Measurements from ENCODE around the gene UTP14C. TPM values are rescaled to one million over a fixed set of nuclear protein-coding genes. Genes with fewer than 3 reads are reported as not detected.

Gene UTP14C
- total and polyA plus RNA-seq, 2 of the 13 experiments (the other 11 are each of a cell fraction or from before 2014, with no cell fraction given): 8.8 to 12.2 TPM

DNA sequence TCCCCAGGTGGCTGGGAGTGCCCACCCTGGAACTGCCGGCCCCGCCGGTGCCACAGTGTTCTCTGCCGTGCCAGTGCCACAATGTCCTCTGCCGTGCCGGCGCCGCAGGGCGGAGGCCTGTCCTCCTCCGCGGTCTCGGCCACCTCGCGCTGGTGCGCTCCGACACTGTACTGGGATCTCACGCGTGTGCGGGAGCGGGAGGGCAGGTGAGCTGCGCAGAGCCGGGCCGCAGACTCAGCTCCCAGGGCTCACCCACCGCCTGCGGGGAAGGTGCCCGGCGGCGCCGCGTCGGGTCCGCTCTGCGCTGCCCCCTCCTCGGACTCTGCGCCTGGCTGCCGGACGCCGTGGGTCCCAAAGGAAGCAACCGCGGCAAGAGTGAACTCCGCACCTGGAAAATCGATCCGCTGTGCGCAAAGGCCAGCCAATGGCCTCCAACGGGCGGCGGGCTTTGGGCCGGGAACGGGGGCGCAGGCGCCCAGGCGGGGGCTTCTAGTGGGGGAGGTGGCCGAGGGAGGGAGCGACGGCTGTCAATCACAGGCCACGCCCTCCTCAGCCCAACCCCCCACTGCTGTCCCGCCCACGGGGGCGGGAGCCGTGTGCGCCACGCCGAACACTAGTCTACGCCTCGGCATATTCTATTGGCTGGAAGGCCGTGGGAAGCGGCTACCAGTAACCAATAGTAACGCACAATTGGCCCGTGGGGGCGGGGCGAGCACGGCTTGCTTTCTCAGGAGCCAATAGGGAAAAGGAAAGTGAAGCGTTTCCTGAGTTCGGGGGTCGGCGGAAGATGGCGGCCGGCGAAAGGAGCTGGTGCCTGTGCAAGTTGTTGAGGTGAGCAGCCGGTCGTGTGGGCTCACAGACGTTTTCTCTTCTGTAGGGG, 12.6 kb upstream of the UTP14C start, which contains the start of gene ALG11 (continued):
- TF ChIP-seq, protein P1, sequence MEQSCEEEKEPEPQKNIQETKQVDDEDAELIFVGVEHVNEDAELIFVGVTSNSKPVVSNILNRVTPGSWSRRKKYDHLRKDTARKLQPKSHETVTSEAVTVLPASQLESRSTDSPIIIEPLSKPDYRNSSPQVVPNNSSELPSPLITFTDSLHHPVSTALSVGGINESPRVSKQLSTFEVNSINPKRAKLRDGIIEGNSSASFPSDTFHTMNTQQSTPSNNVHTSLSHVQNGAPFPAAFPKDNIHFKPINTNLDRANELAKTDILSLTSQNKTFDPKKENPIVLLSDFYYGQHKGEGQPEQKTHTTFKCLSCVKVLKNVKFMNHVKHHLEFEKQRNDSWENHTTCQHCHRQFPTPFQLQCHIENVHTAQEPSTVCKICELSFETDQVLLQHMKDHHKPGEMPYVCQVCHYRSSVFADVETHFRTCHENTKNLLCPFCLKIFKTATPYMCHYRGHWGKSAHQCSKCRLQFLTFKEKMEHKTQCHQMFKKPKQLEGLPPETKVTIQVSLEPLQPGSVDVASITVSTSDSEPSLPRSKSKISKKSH (CRISPR knock-in tag; IDR thresholded peaks at IDR 0.05; ENCODE audit: borderline replicate concordance): peak; percentile 82; the same call in 1 of the 2 replicates
- TF ChIP-seq HDAC6 (IDR thresholded peaks at IDR 0.05; ENCODE audit: low read depth, low read length): no peak
- TF ChIP-seq CEBPG (CRISPR knock-in tag; IDR thresholded peaks at IDR 0.05): peak; percentile 51
- TF ChIP-seq TBX2 (CRISPR knock-in tag; IDR thresholded peaks at IDR 0.05; ENCODE audit: borderline replicate concordance): peak; percentile 96
- TF ChIP-seq, protein P2, sequence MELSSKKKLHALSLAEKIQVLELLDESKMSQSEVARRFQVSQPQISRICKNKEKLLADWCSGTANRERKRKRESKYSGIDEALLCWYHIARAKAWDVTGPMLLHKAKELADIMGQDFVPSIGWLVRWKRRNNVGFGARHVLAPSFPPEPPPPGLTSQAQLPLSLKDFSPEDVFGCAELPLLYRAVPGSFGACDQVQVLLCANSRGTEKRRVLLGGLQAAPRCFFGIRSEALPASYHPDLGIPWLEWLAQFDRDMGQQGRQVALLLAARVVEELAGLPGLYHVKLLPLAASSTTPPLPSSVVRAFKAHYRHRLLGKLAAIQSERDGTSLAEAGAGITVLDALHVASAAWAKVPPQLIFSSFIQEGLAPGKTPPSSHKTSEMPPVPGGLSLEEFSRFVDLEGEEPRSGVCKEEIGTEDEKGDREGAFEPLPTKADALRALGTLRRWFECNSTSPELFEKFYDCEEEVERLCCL (CRISPR knock-in tag; IDR thresholded peaks at IDR 0.05; ENCODE audit: borderline replicate concordance): no peak
- peak; percentile 93 for TF ChIP-seq HNRNPL (IDR thresholded peaks at IDR 0.05; ENCODE audit: low read depth, low read length)
- TF ChIP-seq, protein P3, sequence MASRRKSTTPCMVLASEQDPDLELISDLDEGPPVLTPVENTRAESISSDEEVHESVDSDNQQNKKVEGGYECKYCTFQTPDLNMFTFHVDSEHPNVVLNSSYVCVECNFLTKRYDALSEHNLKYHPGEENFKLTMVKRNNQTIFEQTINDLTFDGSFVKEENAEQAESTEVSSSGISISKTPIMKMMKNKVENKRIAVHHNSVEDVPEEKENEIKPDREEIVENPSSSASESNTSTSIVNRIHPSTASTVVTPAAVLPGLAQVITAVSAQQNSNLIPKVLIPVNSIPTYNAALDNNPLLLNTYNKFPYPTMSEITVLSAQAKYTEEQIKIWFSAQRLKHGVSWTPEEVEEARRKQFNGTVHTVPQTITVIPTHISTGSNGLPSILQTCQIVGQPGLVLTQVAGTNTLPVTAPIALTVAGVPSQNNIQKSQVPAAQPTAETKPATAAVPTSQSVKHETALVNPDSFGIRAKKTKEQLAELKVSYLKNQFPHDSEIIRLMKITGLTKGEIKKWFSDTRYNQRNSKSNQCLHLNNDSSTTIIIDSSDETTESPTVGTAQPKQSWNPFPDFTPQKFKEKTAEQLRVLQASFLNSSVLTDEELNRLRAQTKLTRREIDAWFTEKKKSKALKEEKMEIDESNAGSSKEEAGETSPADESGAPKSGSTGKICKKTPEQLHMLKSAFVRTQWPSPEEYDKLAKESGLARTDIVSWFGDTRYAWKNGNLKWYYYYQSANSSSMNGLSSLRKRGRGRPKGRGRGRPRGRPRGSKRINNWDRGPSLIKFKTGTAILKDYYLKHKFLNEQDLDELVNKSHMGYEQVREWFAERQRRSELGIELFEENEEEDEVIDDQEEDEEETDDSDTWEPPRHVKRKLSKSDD (CRISPR knock-in tag; IDR thresholded peaks at IDR 0.05; ENCODE audit: low read depth): no peak; the same call in 1 of the 2 replicates
- peak; percentile 87 for TF ChIP-seq MTF2 (CRISPR knock-in tag; IDR thresholded peaks at IDR 0.05; ENCODE audit: borderline replicate concordance)
- peak; percentile 55; the same call in 1 of the 2 replicates for TF ChIP-seq NR2F2 (IDR thresholded peaks at IDR 0.05; ENCODE audit: borderline replicate concordance, low read depth)
- no peak for TF ChIP-seq SOX6 (IDR thresholded peaks at IDR 0.05)
- peak; percentile 87 for TF ChIP-seq SOX6 (CRISPR knock-in tag; IDR thresholded peaks at IDR 0.05)
- TF ChIP-seq REL (CRISPR knock-in tag; conservative IDR thresholded peaks at IDR 0.05): 0 out of 2 replicates have a peak, but pooled peaks have one; percentile 60
- peak; percentile 67; the same call in 1 of the 2 replicates for TF ChIP-seq ZFYVE20 (CRISPR knock-in tag; IDR thresholded peaks at IDR 0.05; ENCODE audit: borderline replicate concordance, low read depth)
- TF ChIP-seq, protein P4, sequence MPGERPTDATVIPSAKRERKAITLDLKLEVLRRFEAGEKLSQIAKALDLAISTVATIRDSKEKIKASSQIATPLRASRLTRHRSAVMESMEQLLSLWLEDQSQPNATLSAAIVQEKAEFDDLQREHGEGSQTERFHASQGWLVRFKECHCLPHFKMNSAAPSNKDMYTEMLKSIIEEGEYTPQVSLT (CRISPR knock-in tag; IDR thresholded peaks at IDR 0.05; ENCODE audit: borderline replicate concordance, low read depth): no peak
- no peak for TF ChIP-seq ZNF562 (CRISPR knock-in tag; IDR thresholded peaks at IDR 0.05; ENCODE audit: borderline replicate concordance)
- TF ChIP-seq KDM3A (CRISPR knock-in tag; IDR thresholded peaks at IDR 0.05; ENCODE audit: low read depth): peak; percentile 99
- no peak for TF ChIP-seq KLF13 (CRISPR knock-in tag; IDR thresholded peaks at IDR 0.05)
- no peak for TF ChIP-seq SATB2 (CRISPR knock-in tag; IDR thresholded peaks at IDR 0.05)
- no peak for TF ChIP-seq ZNF3 (CRISPR knock-in tag; IDR thresholded peaks at IDR 0.05)
- no peak for TF ChIP-seq ATRX (CRISPR knock-in tag; IDR thresholded peaks at IDR 0.05; ENCODE audit: borderline replicate concordance)
